Right lobe of liver (tissue), 6 donors: ENCODE data around the gene SPINK14. TPM values are rescaled to one million over a fixed set of nuclear protein-coding genes. Genes with fewer than 3 reads are reported as not detected.
A peak's percentile ranks its signal among the peaks of the same experiment; 100 is the strongest.

Experiments
- ATAC-seq, 4 donors: fragments of 200-7000 bp; cut with Tn5 transposase; one replicate each; pipeline ENCODE4 v1.9.1; 2020; ENCODE audit warnings: mild to moderate bottlenecking in 4 of 4, moderate library complexity in 4 of 4
- DNase-seq, 3 donors: peaks; one replicate each; pipeline ENCODE4 v3.0.0-alpha.2; 2020
- H3K27ac ChIP-seq, 3 donors: fragments of 200-600 bp; one replicate each; pipeline ENCODE4 v1.8.0; 2022
- H3K27me3 ChIP-seq, 2 donors: fragments of 200-600 bp; one replicate each; pipeline ENCODE4 v1.8.0; 2022
- H3K36me3 ChIP-seq, 4 donors: fragments of 200-600 bp; sonication (generic) in 1 of 4; one replicate each; pipeline versions ENCODE4 v1.5.1 to v1.8.0; 2017 to 2022; ENCODE audit warnings: control low read depth in 1 of 4
- H3K4me1 ChIP-seq, 4 donors: fragments of 200-600 bp; sonication (generic) in 1 of 4; one replicate each; pipeline versions ENCODE4 v1.5.1 to v1.8.0; 2017 to 2022; ENCODE audit warnings: control low read depth in 1 of 4
- H3K4me3 ChIP-seq, 3 donors: fragments of 200-600 bp; one replicate each; pipeline ENCODE4 v1.8.0; 2022
- H3K9me3 ChIP-seq, 4 donors: fragments of 200-600 bp; sonication (generic) in 1 of 4; one replicate each; pipeline versions ENCODE4 v1.5.1 to v1.8.0; 2017 to 2022; ENCODE audit warnings: control low read depth in 1 of 4
- POLR2A ChIP-seq: fragments of 450-650 bp; IDR thresholded peaks from one replicate; pipeline ENCODE4 v1.6.1; 2017; ENCODE audit warnings: antibody characterized with exemption, mild to moderate bottlenecking
- WGBS: methylation state at CpG from one replicate; pipeline ENCODE4 v1.1.6; 2018; ENCODE audit warnings: low coverage, low lambda C conversion rate; ENCODE audit not compliant: insufficient coverage; ENCODE audit errors: missing lambda C conversion rate; 5-methylcytosine and 5-hydroxymethylcytosine counted together
- intact Hi-C, 2 donors: fragments of 100-400 bp; cut with DNase I; formaldehyde crosslinking; loops; one replicate each; pipeline versions ENCODE4 v1.11.2 to v1.14.1; 2022
- total RNA-seq, 6 experiments: library from RNA; depleted of rRNA in 2 of 6; stranded (reverse); fragments of >200 nt in 2 of 6; fragmentation: NEBNext Ultra II Directional in 3 of 6; extraction: Animal tissue kit (Norgen Biotek cat#: 25700) in 3 of 6; gene quantifications; one replicate each; pipeline versions ENCODE4 v1.1.0 to v1.2.4, GENCODE V29; 2016 to 2023
- TF ChIP-seq, protein P1 (sequence below), 4 donors: fragments of 200-600 bp in 3 of 4; fragments of 450-650 bp in 1 of 4; IDR thresholded peaks; one replicate each; pipeline versions ENCODE4 v1.5.1 to v1.8.0; 2016 to 2022; ENCODE audit warnings: antibody characterized with exemption in 4 of 4, mild to moderate bottlenecking in 2 of 4
- donor health status: DM: no; HTN: yes; CAD: no.
- donor health status: DM: no; HTN: no; CAD: no.
- donor health status: DM: no; HTN: no; CAD: no.
- donor health status: DM: no; HTN: yes; CAD: no.
- donor health status: DM: no; HTN: yes; CAD: no.

Gene SPINK14
- total RNA-seq, 6 experiments from 2014 or later = not detected

DNA sequence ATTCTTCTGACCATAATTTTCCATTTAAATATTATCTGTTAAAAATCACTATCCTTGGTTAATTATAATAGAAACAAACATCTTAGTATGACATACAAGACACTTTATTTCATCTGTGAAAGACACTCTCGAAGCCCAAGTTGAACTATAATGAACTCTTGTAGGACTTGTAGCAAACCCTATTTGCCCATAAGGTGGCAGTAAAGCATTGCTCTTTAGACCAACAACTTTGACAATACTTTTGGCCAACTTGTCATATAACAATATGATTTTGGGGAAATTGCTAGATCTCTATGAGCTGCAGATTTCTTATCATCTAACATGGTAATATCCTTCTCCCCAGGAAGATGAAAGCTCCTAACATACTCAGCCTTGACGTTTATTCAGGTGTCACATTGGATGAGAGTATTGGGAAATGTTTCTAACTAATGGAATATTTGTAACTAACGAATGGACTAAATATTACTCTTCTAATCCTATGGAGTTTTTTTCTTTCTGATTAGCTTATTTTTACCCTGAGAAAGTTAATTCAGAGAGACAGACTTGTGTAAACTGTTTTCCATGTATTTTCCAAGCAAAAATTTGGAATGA, 11.0 kb downstream of the SPINK14 start:
- no peaks in the 10 kb centered on the region for H3K27me3 ChIP-seq
- DNase-seq = no peak
- H3K27ac ChIP-seq = no peak overlapping the region
- no peak overlapping the region for H3K4me3 ChIP-seq
- no peaks in the 10 kb centered on the region for H3K36me3 ChIP-seq
- no peaks in the 10 kb centered on the region for H3K9me3 ChIP-seq
- 30% methylated on average over 3 of the region's 3 CpGs for WGBS
- intact Hi-C loops = no loop called here
- TF ChIP-seq, protein P1, sequence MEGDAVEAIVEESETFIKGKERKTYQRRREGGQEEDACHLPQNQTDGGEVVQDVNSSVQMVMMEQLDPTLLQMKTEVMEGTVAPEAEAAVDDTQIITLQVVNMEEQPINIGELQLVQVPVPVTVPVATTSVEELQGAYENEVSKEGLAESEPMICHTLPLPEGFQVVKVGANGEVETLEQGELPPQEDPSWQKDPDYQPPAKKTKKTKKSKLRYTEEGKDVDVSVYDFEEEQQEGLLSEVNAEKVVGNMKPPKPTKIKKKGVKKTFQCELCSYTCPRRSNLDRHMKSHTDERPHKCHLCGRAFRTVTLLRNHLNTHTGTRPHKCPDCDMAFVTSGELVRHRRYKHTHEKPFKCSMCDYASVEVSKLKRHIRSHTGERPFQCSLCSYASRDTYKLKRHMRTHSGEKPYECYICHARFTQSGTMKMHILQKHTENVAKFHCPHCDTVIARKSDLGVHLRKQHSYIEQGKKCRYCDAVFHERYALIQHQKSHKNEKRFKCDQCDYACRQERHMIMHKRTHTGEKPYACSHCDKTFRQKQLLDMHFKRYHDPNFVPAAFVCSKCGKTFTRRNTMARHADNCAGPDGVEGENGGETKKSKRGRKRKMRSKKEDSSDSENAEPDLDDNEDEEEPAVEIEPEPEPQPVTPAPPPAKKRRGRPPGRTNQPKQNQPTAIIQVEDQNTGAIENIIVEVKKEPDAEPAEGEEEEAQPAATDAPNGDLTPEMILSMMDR (IDR thresholded peaks at IDR 0.05) = peak; percentile 81 to 82 (median 81)
- TF ChIP-seq POLR2A = no peak
- no peaks in the 10 kb centered on the region for H3K4me1 ChIP-seq
- peak; percentile 83 to 90 (median 86) for ATAC-seq

DNA sequence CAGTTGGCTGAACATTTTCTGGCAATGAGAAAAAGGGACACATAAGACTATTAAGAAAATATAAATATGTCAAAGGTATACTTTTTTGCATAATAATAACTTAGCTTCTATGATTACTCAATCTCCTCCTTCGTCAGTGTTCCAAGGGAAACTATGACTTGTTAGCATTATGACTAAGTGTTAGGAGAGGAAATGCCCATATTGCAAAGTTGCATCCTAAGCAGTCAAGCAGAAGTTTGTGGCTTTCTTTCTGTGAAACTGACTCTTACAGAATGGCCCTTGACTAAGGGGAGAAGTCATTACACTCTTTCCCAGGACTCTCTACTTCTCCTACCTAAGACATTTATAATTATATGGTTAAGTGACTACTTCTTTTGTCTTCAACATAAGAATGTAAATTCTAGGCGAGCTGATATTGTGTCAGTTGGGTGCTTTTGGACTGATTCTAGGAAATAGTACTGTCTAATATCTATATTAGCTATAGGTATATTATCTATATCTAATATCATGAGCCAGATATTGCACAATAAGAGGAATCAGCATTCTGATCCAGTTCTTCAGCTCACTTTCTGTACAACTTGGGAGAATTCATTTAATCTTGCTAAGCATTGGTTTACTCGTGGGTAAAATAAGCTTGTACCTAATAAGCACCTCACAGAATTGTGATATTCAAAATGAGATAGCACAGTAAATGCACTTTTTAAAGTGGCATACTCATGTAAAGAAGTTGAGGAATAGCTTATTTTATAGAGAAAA, 18.1 kb downstream of the SPINK14 start:
- intact Hi-C loops = no loop called here
- H3K27ac ChIP-seq = no peak overlapping the region
- no peak overlapping the region for H3K4me3 ChIP-seq
- ATAC-seq (peak; percentile 63 to 79 (median 70)), DNase-seq (no peak)
- H3K36me3 ChIP-seq = no peaks in the 10 kb centered on the region
- 40% methylated on average over 3 of the region's 3 CpGs for WGBS
- no peak for TF ChIP-seq POLR2A
- TF ChIP-seq, protein P1 (IDR thresholded peaks at IDR 0.05) = no peak
- no peaks in the 10 kb centered on the region for H3K4me1 ChIP-seq
- no peaks in the 10 kb centered on the region for H3K27me3 ChIP-seq
- H3K9me3 ChIP-seq = no peaks in the 10 kb centered on the region

DNA sequence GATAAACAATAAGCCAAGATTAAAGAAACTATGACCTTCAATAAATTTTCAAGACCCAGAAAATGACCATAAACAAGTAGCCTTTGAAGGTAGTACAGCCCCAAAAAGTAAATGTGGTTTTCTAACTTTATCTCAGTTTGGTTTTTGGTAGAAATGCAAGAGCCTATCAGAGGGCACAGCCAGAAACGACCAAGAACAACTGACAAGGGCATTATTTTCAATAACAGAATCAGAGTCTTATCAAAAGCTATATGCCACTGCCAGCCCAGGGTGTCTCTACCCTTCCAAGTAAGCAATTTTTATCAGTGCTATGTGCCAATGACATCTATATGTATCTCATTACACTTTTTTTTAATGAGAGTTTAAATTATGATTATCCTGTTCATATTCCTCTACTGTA, 22.7 kb downstream of the SPINK14 start:
- no peaks in the 10 kb centered on the region for H3K27me3 ChIP-seq
- H3K4me3 ChIP-seq = no peak overlapping the region
- no peak overlapping the region for H3K27ac ChIP-seq
- H3K36me3 ChIP-seq = no peaks in the 10 kb centered on the region
- no peak for TF ChIP-seq POLR2A
- TF ChIP-seq, protein P1 (IDR thresholded peaks at IDR 0.05) = no peak
- 21% methylated on average over 1 of the region's 1 CpG for WGBS
- no peak for ATAC-seq
- no peak for DNase-seq
- H3K4me1 ChIP-seq = no peaks in the 10 kb centered on the region
- H3K9me3 ChIP-seq = no peaks in the 10 kb centered on the region
- intact Hi-C loops = no loop called here

DNA sequence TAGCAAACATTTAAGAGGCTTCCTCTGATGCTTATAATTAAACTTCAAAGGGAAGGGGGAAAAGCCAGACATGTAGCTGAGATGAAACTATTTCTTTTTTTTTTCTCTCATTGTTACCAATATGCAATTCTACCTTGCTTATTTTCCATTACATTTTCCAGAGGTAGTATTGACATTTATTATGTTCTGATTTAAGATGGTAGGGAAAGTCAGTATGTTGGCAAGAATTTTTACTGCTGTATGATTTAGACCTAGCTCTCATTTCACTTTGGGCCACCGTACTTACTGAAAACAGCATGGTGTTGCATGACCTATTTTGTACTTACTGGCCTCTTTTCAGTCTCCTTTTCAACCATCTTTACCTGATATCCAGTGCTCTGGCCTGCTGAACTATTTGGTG, 24.9 kb downstream of the SPINK14 start:
- Histone ChIP-seq H3K36me3 (no peaks in the 10 kb centered on the region), H3K9me3 (no peaks in the 10 kb centered on the region), H3K27ac (no peak overlapping the region), H3K4me1 (no peaks in the 10 kb centered on the region), H3K4me3 (no peak overlapping the region), H3K27me3 (no peaks in the 10 kb centered on the region)
- WGBS = 86% methylated on average over 1 of the region's 1 CpG
- no peak for ATAC-seq
- intact Hi-C loops = no loop called here
- TF ChIP-seq, protein P1 (IDR thresholded peaks at IDR 0.05) = no peak
- DNase-seq = no peak
